Liver (tissue), 9 donors: ENCODE measurements around the gene ZBTB2. TPM values are rescaled to one million over a fixed set of nuclear protein-coding genes. Genes with fewer than 3 reads are reported as not detected.
"Not testable (repeated sequence)": the region's sequence is repeated elsewhere in the genome, so short reads cannot be mapped to it uniquely, and the experiment has no call there.

Experiments
- DNase-seq: peaks from one replicate; pipeline ENCODE4 v3.0.0-alpha.2; 2017; ENCODE audit warnings: low spot score
- H3K27ac ChIP-seq, 2 donors: one replicate each; pipeline ENCODE4 v1.7.0; 2013; ENCODE audit warnings: inconsistent platforms in 2 of 2, low read length in 2 of 2, control low read depth in 1 of 2, low read depth in 1 of 2, mild to moderate bottlenecking in 1 of 2
- H3K27me3 ChIP-seq, 4 donors: one replicate each; pipeline versions ENCODE4 v1.6.1 to v1.7.0; 2013; ENCODE audit warnings: low read length in 3 of 4, inconsistent platforms in 1 of 4, mild to moderate bottlenecking in 1 of 4, moderate library complexity in 1 of 4; ENCODE audit not compliant: control insufficient read depth in 4 of 4, insufficient read depth in 4 of 4
- H3K36me3 ChIP-seq, 4 donors: one replicate each; pipeline versions ENCODE4 v1.6.1 to v1.7.0; 2013; ENCODE audit warnings: low read length in 3 of 4, mild to moderate bottlenecking in 3 of 4, low read depth in 1 of 4, moderate library complexity in 1 of 4; ENCODE audit not compliant: control insufficient read depth in 4 of 4, insufficient read depth in 3 of 4
- H3K4me1 ChIP-seq, 4 donors: one replicate each; pipeline versions ENCODE4 v1.6.1 to v1.7.0; 2013; ENCODE audit warnings: low read length in 3 of 4, mild to moderate bottlenecking in 3 of 4, moderate library complexity in 1 of 4; ENCODE audit not compliant: control insufficient read depth in 4 of 4, insufficient read depth in 4 of 4
- H3K4me3 ChIP-seq, 3 donors: one replicate each; pipeline versions ENCODE4 v1.6.1 to v1.7.0; 2013; ENCODE audit warnings: low read length in 3 of 3, control low read depth in 1 of 3, low read depth in 1 of 3, mild to moderate bottlenecking in 1 of 3
- H3K9ac ChIP-seq, 2 donors: one replicate each; pipeline ENCODE4 v1.7.0; 2013; ENCODE audit warnings: low read length in 2 of 2, mild to moderate bottlenecking in 2 of 2, moderate library complexity in 2 of 2, control low read depth in 1 of 2, low read depth in 1 of 2
- H3K9me3 ChIP-seq, 4 donors: one replicate each; pipeline versions ENCODE4 v1.6.1 to v1.7.0; 2013; ENCODE audit warnings: low read length in 3 of 4; ENCODE audit not compliant: control insufficient read depth in 4 of 4
- ATF3 ChIP-seq: IDR thresholded peaks from 2 replicates; pipeline ENCODE4 v1.6.1; 2016; ENCODE audit warnings: antibody characterized with exemption
- CTCF ChIP-seq: fragments of 150-350 bp; IDR thresholded peaks from 2 replicates; pipeline ENCODE4 v1.5.1; 2017; ENCODE audit warnings: improper control_type of control experiment, low read depth, low read length; ENCODE audit not compliant: missing input control
- EGR1 ChIP-seq, 2 donors: IDR thresholded peaks; 2 replicates each; pipeline ENCODE4 v1.6.1; 2016 to 2018; ENCODE audit warnings: antibody characterized with exemption in 2 of 2, low read depth in 2 of 2
- FOXA1 ChIP-seq: IDR thresholded peaks from 2 replicates; pipeline ENCODE4 v1.6.1; 2016; ENCODE audit warnings: antibody characterized with exemption
- GABPA ChIP-seq, 2 donors: IDR thresholded peaks in 1 of 2; conservative IDR thresholded peaks in 1 of 2; 2 replicates each; pipeline ENCODE4 v1.6.1; 2016; ENCODE audit warnings: antibody characterized with exemption in 2 of 2, mild to moderate bottlenecking in 1 of 2, moderate library complexity in 1 of 2
- HNF4G ChIP-seq: IDR thresholded peaks from 2 replicates; pipeline ENCODE4 v1.6.1; 2016; ENCODE audit warnings: antibody characterized with exemption
- JUND ChIP-seq, 2 donors: IDR thresholded peaks; 2 replicates each; pipeline ENCODE4 v1.6.1; 2016; ENCODE audit warnings: antibody characterized with exemption in 2 of 2
- MAX ChIP-seq: IDR thresholded peaks from 2 replicates; pipeline ENCODE4 v1.6.1; 2016; ENCODE audit warnings: antibody characterized with exemption
- NR2F2 ChIP-seq: IDR thresholded peaks from 2 replicates; pipeline ENCODE4 v1.6.1; 2016; ENCODE audit warnings: antibody characterized with exemption
- RAD21 ChIP-seq, 2 donors: IDR thresholded peaks; 2 replicates each; pipeline ENCODE4 v1.6.1; 2016; ENCODE audit warnings: antibody characterized with exemption in 2 of 2, mild to moderate bottlenecking in 2 of 2
- RXRA ChIP-seq, 2 donors: IDR thresholded peaks; 2 replicates each; pipeline ENCODE4 v1.6.1; 2017 to 2018; ENCODE audit warnings: antibody characterized with exemption in 2 of 2, mild to moderate bottlenecking in 1 of 2
- SP1 ChIP-seq: IDR thresholded peaks from 2 replicates; pipeline ENCODE4 v1.6.1; 2018; ENCODE audit warnings: antibody characterized with exemption, mild to moderate bottlenecking
- ZBTB33 ChIP-seq: IDR thresholded peaks from 2 replicates; pipeline ENCODE4 v1.6.1; 2016; ENCODE audit warnings: antibody characterized with exemption
- WGBS: extraction: QIAGEN DNeasy Blood & Tissue Kit; methylation state at CpG from one replicate; pipeline ENCODE4 v1.1.7; 2013; 5-methylcytosine and 5-hydroxymethylcytosine counted together
- polyA plus RNA-seq, 2 donors: library from polyadenylated mRNA; stranded (reverse) in 1 of 2; unstranded in 1 of 2; fragments of 200-250 nt in 1 of 2; fragments of >200 nt in 1 of 2; fragmentation: Nextera tagmentation in 1 of 2; extraction: Ambion mirVana in 1 of 2; gene quantifications; one replicate each; pipeline versions ENCODE4 v1.2.1 to v1.2.3, GENCODE V29; 2013 to 2015
- total RNA-seq, 2 donors: library from RNA; depleted of rRNA; stranded (reverse); fragments of >200 nt; gene quantifications; one replicate each; pipeline ENCODE4 v1.2.3, GENCODE V29; 2014
- donor health status: healthy.
- donor health status: healthy.
- donor health status: healthy.
- donor health status: healthy.
- donor health status: healthy.

ZBTB2 gene
- total and polyA plus RNA-seq, 4 donors, result 2.5 to 4.2 (median 3.0) TPM

- TF ChIP-seq EGR1 (IDR thresholded peaks at IDR 0.05; ENCODE audit: low read depth in 2 of 2) (no peak), FOXA1 (no peak), RXRA (IDR thresholded peaks at IDR 0.05) (no peak)
Observed at GRCh38 chr6:151358475-151358874, 32.9 kb downstream of the ZBTB2 start (continued).

GRCh38 chr6:151357758-151358436 is 33.5 kb downstream of the ZBTB2 start:
- TF ChIP-seq ATF3, result no peak
- TF ChIP-seq MAX, result no peak
- no peak for TF ChIP-seq NR2F2
- no peak for TF ChIP-seq SP1
- no peak for TF ChIP-seq HNF4G
- TF ChIP-seq CTCF, result no peak
- no peak for TF ChIP-seq GABPA (IDR thresholded peaks at IDR 0.05 in 1 of 2, conservative IDR thresholded peaks at IDR 0.05 in 1 of 2)
- TF ChIP-seq EGR1 (IDR thresholded peaks at IDR 0.05; ENCODE audit: low read depth in 2 of 2), result no peak
- no peak for TF ChIP-seq JUND (IDR thresholded peaks at IDR 0.05)
- no peak for TF ChIP-seq RXRA (IDR thresholded peaks at IDR 0.05)
- TF ChIP-seq ZBTB33, result no peak
- no peak for TF ChIP-seq FOXA1
- no peak for TF ChIP-seq RAD21 (IDR thresholded peaks at IDR 0.05)
- DNase-seq, result no peak
- Histone ChIP-seq H3K4me1 (no peaks in the 10 kb centered on the region), H3K9ac (no peak overlapping the region), H3K27ac (no peak overlapping the region), H3K9me3 (no peaks in the 10 kb centered on the region), H3K27me3 (no peaks in the 10 kb centered on the region), H3K4me3 (no peak overlapping the region), H3K36me3 (peaks cover 0 to 6% (median 2%) of the 10 kb centered on the region in 4 donors)
- 81% methylated on average over 6 of the region's 6 CpGs for WGBS

GRCh38 chr6:151356983-151357382 is 34.4 kb downstream of the ZBTB2 start:
- H3K4me3 ChIP-seq, H3K27ac ChIP-seq, DNase-seq, H3K36me3 ChIP-seq, H3K4me1 ChIP-seq, H3K27me3 ChIP-seq, H3K9ac ChIP-seq, H3K9me3 ChIP-seq: not testable (repeated sequence)
- 90% methylated on average over 6 of the region's 6 CpGs for WGBS
